Measurements from ENCODE around the gene TM4SF1. TPM values are rescaled to one million over a fixed set of nuclear protein-coding genes. Genes with fewer than 3 reads are reported as not detected.

Gene TM4SF1
- polyA plus RNA-seq, 1 donor from 2014 or later: 0.81 TPM

DNA sequence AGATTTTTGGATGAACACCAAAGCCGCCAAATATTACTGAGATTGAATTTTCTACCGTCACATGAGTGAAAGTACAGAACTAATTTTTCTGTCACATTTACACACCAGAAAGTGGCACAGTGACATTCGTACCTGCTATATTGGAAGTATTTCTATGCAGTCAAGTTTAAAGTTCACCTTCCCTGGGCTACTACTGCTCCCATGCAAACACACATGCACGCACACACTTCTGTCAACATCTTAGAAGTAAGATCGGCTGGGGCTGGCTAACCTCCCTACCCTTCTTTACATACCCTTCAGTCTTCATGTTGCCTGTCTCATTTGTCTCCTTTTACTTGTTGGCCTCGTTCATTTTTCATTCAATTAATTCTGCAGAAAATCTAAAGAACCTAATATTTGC, 19.0 kb upstream of the TM4SF1 start:
- H2AFZ ChIP-seq (ENCODE audit: low read depth, low read length): no peak overlapping the region

GRCh38 chr3:149395107-149396089, 17.9 kb upstream of the TM4SF1 start:
- TF ChIP-seq TAF1 (IDR thresholded peaks at IDR 0.05; ENCODE audit: low read depth): no peak
- TF ChIP-seq MXI1 (conservative IDR thresholded peaks at IDR 0.05; ENCODE audit: poor library complexity, severe bottlenecking): no peak
- TF ChIP-seq EP300 (conservative IDR thresholded peaks at IDR 0.05; ENCODE audit: poor library complexity, severe bottlenecking): no peak
- no peak for TF ChIP-seq POLR2AphosphoS5 (IDR thresholded peaks at IDR 0.05)
- no peak for TF ChIP-seq EZH2 (IDR thresholded peaks at IDR 0.05; ENCODE audit: borderline replicate concordance, insufficient read depth, low read length, poor library complexity, severe bottlenecking)
- TF ChIP-seq, protein P1, sequence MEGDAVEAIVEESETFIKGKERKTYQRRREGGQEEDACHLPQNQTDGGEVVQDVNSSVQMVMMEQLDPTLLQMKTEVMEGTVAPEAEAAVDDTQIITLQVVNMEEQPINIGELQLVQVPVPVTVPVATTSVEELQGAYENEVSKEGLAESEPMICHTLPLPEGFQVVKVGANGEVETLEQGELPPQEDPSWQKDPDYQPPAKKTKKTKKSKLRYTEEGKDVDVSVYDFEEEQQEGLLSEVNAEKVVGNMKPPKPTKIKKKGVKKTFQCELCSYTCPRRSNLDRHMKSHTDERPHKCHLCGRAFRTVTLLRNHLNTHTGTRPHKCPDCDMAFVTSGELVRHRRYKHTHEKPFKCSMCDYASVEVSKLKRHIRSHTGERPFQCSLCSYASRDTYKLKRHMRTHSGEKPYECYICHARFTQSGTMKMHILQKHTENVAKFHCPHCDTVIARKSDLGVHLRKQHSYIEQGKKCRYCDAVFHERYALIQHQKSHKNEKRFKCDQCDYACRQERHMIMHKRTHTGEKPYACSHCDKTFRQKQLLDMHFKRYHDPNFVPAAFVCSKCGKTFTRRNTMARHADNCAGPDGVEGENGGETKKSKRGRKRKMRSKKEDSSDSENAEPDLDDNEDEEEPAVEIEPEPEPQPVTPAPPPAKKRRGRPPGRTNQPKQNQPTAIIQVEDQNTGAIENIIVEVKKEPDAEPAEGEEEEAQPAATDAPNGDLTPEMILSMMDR (IDR thresholded peaks at IDR 0.05; ENCODE audit: poor library complexity, severe bottlenecking): no peak
- no peak for TF ChIP-seq REST (IDR thresholded peaks at IDR 0.05; ENCODE audit: borderline replicate concordance)
- no peak for TF ChIP-seq SMC3 (conservative IDR thresholded peaks at IDR 0.05; ENCODE audit: poor library complexity)
- TF ChIP-seq RAD21 (conservative IDR thresholded peaks at IDR 0.05): no peak
- no peaks in the 10 kb centered on the region for H3K27me3 ChIP-seq (ENCODE audit: insufficient read depth, low read depth, low read length)
- no peaks in the 10 kb centered on the region for H4K20me1 ChIP-seq (ENCODE audit: insufficient read depth)
- no peaks in the 10 kb centered on the region for H3K36me3 ChIP-seq (ENCODE audit: insufficient read depth, low read length)
- H3K79me2 ChIP-seq (replicated peaks; ENCODE audit: insufficient read depth, low read length): no peaks in the 10 kb centered on the region
- H3K4me3 ChIP-seq (ENCODE audit: low read length): no peak overlapping the region
- no peaks in the 10 kb centered on the region for H3F3A ChIP-seq (ENCODE audit: insufficient read depth, low read length, poor library complexity, severe bottlenecking)
- no peaks in the 10 kb centered on the region for H3K9me2 ChIP-seq (ENCODE audit: insufficient read depth, low read length)
- no peak overlapping the region for H2AFZ ChIP-seq (ENCODE audit: low read depth, low read length)
- no peak overlapping the region for H3K27ac ChIP-seq (ENCODE audit: low read length)
- H3K4me2 ChIP-seq (ENCODE audit: low read length): no peak overlapping the region
- H3K9ac ChIP-seq (ENCODE audit: low read length): no peak overlapping the region
- no peaks in the 10 kb centered on the region for H3K9me3 ChIP-seq (ENCODE audit: low read length)

More for the DNA sequence above, 19.0 kb upstream of the TM4SF1 start:
- H3K27ac ChIP-seq (ENCODE audit: low read length): no peak overlapping the region
- no peaks in the 10 kb centered on the region for H3K36me3 ChIP-seq (ENCODE audit: insufficient read depth, low read length)
- H3K27me3 ChIP-seq (ENCODE audit: insufficient read depth, low read depth, low read length): no peaks in the 10 kb centered on the region
- no peak overlapping the region for H3K4me2 ChIP-seq (ENCODE audit: low read length)
- no peaks in the 10 kb centered on the region for H3K9me3 ChIP-seq (ENCODE audit: low read length)
- no peak overlapping the region for H3K9ac ChIP-seq (ENCODE audit: low read length)
- H3K79me2 ChIP-seq (replicated peaks; ENCODE audit: insufficient read depth, low read length): no peaks in the 10 kb centered on the region
- no peaks in the 10 kb centered on the region for H3K9me2 ChIP-seq (ENCODE audit: insufficient read depth, low read length)
- no peaks in the 10 kb centered on the region for H3F3A ChIP-seq (ENCODE audit: insufficient read depth, low read length, poor library complexity, severe bottlenecking)
- TF ChIP-seq MXI1 (conservative IDR thresholded peaks at IDR 0.05; ENCODE audit: poor library complexity, severe bottlenecking) (no peak), EP300 (conservative IDR thresholded peaks at IDR 0.05; ENCODE audit: poor library complexity, severe bottlenecking) (no peak), REST (IDR thresholded peaks at IDR 0.05; ENCODE audit: borderline replicate concordance) (no peak)
- H3K4me3 ChIP-seq (ENCODE audit: low read length): no peak overlapping the region
- no peaks in the 10 kb centered on the region for H4K20me1 ChIP-seq (ENCODE audit: insufficient read depth)

Data from neural cell (in vitro differentiated cells).